ENCODE measurements around the gene UBA6.

Gene UBA6

GRCh38 chr4:67575232-67576058 lies 125.5 kb downstream of the UBA6 start:
- DNase-seq: peak; percentile 12

GRCh38 chr4:67573193-67573592 lies 127.8 kb downstream of the UBA6 start:
- peak; percentile 16 for DNase-seq

GRCh38 chr4:67571975-67572374 lies 129.0 kb downstream of the UBA6 start:
- DNase-seq: no peak

GRCh38 chr4:67570537-67570936 lies 130.4 kb downstream of the UBA6 start:
- DNase-seq: no peak

- no peak for DNase-seq
These were observed 132.1 kb downstream of the UBA6 start for GRCh38 chr4:67568820-67569219.

- no peak for DNase-seq
These were observed 134.6 kb downstream of the UBA6 start for GRCh38 chr4:67566335-67566734.

- no peak for DNase-seq
These were observed 135.7 kb downstream of the UBA6 start for GRCh38 chr4:67565284-67565683.

Data from CD4-positive, alpha-beta T cell treated with Interleukin-17A for 4 hours (primary cell).